ENCODE results near the gene PDYN. TPM values are rescaled to one million over a fixed set of nuclear protein-coding genes. Genes with fewer than 3 reads are reported as not detected.
"Not testable (repeated sequence)": the region's sequence is repeated elsewhere in the genome, so short reads cannot be mapped to it uniquely, and the experiment has no call there.

PDYN gene
- total RNA-seq: not detected in 2 replicates

- no peak for DNase-seq (ENCODE audit: extremely low read depth, low read depth, low spot score)
These were observed at the start of gene PDYN for GRCh38 chr20:1993986-1994385. PDYN (minus strand) TSS chr20:1994058; CDS start chr20:1983084, 10,974 bp downstream.

DNA sequence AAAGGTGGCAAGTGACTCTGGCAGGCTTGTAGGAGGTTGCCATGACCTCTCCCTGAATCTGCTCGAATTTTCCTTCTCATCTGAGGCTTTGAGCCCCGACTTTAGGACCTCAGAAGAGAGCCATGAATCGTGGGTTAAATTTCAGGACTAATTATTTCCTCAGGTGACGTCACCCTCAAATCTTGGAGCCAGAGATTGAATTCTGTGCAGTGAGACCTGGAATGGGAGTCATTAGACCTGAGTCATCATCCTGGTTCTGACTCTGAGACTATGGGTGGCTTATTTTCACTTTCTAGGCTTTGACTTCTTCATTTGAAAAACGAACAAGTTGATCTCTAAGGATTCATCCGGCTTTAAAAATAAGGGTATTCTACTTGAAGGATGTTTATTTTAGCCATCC is 48.5 kb upstream of the PDYN start:
- no peak for DNase-seq (ENCODE audit: extremely low read depth, low read depth, low spot score)

DNA sequence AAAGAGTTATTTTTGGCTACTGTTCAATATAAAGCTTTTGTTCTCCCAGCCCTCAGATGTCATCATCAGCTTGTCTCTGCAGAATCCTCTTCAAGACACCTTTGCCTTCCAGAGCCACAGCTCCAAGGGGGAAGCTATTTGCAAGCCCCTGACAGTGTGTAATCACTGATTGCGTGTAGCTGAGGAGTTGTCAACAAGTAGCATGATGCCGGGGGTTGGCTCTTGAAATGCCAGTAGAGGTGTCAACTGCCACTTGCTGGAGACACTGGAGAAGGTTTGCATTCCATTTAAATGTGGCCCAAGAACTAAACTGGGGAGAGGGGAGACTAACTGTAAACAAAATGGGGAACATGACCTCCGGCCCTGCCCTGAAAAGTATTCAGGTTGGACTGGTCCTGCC is 44.3 kb upstream of the PDYN start:
- no peak for DNase-seq (ENCODE audit: extremely low read depth, low read depth, low spot score)

DNA sequence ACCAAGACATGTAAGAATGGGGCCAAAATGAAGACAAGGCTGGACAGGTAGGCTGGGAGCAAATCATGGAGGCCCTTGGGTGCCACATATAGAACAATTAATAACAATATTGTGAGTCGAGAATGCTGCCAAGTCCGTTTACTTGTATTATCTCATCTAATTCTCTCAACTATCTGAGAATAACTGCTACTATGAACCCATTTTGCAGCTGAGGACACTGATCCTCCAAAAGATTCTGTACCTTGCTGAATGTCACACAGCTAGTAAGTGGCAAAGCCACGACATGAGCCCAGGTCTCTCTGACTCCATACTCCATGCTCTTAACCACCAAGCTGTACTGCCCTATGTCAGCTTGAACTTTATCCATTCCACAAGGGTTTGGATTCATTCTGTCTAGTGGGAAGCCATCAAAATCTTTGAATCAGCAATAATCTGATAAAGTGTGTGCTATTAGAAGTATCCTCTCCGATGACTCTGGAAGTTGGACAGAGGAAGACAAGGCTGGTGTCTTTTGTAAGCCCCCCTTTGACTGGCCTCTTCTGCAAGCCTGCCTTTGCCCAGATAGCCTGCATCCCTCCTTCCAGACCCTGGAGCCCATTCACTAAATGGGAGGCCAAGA is 43.5 kb upstream of the PDYN start:
- DNase-seq (ENCODE audit: extremely low read depth, low read depth, low spot score): no peak

- not testable (repeated sequence) for DNase-seq (ENCODE audit: extremely low read depth, low read depth, low spot score)
These were observed 42.5 kb upstream of the PDYN start for GRCh38 chr20:2036357-2036756.

GRCh38 chr20:2032168-2032567 is 38.3 kb upstream of the PDYN start:
- no peak for DNase-seq (ENCODE audit: extremely low read depth, low read depth, low spot score)

GRCh38 chr20:2026514-2026913 is 32.7 kb upstream of the PDYN start:
- no peak for DNase-seq (ENCODE audit: extremely low read depth, low read depth, low spot score)

- no peak for DNase-seq (ENCODE audit: extremely low read depth, low read depth, low spot score)
These were observed 32.1 kb upstream of the PDYN start for GRCh38 chr20:2026004-2026403.

DNA sequence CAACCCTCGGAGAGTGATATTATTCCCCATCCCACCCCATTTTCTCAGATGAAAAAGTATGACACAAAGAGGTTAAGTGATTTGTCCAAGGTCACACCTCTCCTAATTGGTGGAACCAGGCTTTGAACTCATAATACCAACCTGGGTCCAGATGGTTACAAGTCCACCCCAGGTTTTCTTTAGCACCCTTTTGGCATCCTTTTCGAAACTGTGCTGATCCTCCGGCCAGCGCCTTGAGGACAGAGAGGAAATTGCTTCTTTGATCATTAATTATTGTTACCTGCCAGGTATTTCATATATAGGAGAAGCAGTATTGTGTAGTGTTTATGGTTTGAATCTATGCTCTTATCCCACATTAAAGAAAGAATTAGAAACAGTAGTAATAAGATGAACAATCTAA is 29.3 kb upstream of the PDYN start:
- DNase-seq (ENCODE audit: extremely low read depth, low read depth, low spot score): no peak

GRCh38 chr20:2022163-2022562 is 28.3 kb upstream of the PDYN start:
- DNase-seq (ENCODE audit: extremely low read depth, low read depth, low spot score): no peak

DNA sequence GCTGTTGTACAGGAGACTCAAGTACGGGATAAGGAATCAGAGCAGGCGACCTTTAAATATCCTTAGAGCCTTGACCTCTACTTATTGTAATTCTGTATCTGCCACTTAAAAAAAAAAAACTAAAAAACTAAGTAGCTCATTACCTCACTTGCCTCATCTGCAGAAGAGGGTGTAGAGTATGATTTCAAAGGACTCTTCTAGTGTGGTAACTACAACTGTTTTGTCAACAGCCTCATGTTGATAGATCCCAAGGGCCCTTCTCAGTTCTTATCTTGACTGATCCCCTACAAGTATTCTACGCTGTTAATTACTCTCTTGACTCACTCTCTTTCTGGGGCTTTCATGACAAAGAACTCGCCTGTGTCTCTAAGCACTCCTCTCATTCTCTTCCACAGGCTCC is 16.7 kb upstream of the PDYN start:
- no peak for DNase-seq (ENCODE audit: extremely low read depth, low read depth, low spot score)

DNA sequence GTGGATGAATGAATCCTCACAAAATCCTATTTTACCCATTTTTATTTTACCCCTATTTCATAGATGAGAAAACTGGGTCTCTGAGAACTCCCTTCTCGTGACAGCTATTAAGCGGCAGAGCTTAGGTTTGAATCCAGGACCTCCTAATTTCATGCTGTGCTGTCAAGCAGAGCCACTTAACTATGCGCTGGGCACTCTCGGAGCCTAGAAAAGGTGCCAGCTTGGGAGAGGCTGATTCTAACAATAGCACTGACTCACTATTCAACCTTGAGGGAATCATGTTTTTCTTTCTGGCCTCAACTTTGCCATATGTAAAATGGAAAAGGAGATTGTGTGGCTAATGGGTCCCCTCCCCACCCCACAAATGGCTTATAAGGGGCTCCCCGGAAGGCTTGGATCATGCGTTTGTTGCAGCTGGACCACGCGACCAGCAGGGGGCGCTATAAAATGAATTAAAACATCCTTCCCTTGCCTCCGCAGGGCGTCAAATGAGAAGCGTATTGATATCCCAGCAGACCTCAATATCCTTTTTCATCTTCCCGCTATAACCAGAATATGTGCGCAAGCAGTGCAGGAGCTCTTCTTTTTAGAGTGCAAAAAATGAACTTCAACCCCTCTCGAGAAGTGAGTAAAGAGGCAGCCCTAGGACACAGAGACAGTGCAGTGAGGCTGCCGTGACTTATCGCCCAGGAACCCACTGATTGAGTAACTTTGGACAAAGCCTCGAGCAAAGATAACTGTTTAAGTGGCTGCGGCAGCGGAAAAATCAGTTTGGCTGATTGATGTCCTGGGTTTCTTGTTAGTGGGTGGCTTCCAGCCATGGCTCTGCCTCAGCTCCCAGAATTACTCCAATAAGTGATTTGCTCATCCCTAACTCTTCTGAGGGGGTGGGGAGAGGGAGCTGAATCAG is 12.8 kb upstream of the PDYN start:
- no peak for DNase-seq (ENCODE audit: extremely low read depth, low read depth, low spot score)

DNA sequence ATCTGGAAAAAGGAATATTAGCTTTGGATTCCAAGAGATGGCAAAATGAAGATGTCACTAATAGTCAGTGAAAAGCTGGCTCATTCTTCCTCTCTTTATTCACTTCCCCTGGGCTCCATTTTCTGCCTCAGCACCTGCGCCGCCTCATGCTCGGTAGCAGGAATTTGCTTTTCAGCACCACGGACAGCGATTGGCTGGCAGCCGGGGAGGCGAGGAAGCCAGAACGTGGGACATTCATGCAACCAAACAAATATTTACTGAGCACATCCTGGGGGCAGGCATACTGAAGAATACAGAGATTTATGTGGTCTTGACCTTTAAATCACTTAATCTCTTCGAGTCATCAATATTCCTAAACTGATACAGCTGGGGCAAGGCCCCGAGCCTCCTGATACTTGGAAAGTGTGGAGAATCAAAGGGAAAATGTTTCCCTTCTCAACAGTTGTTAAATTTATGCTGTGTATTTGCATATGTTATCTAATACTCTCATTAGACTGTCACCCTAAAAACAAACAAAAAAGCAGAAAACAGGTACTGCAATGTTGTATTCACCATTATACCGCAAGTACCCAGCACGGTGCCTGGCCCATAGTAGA is 12.1 kb upstream of the PDYN start:
- peak; percentile 12 for DNase-seq (ENCODE audit: extremely low read depth, low read depth, low spot score)

DNA sequence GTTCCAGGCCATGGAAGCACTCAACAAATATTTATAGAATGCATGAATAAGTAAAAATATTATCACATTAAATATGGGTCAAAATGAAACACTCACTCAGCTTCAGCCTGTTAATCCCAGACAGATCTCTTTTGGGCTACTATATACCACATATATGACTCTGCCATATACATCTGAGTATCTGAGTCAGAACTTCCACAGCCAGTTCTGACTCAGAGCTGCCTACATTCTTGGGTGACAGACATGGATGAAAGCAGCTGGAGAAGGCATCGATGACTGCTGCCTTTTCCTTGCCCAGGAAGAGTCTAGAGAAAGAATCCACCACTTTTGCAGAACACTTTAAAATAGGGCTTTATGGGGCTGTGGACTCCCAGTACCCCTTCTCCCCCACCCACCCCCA is 11.5 kb upstream of the PDYN start:
- no peak for DNase-seq (ENCODE audit: extremely low read depth, low read depth, low spot score)

GRCh38 chr20:2004171-2004570 is 10.3 kb upstream of the PDYN start:
- no peak for DNase-seq (ENCODE audit: extremely low read depth, low read depth, low spot score)

DNA sequence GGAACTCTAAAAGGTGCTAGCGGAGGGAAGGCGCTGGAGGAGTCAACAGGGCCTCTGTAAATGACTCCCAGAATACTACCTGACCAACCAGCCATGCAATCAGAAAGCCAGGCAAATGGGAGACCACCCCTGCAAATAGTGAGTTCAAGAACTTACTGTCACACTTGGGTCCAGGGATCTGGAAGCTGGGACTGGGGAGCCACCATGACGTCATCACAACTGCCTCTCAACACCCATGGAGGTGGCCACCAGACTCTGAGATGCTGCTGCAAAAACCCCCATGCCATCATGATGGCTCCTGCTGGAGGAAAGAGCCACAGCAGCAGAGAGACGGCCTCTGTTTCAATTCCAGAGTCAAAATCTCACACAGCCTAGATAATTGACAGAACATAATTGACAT is 8.5 kb upstream of the PDYN start:
- DNase-seq (ENCODE audit: extremely low read depth, low read depth, low spot score): no peak

GRCh38 chr20:2001119-2001518 is 7.3 kb upstream of the PDYN start:
- no peak for DNase-seq (ENCODE audit: extremely low read depth, low read depth, low spot score)

- DNase-seq (ENCODE audit: extremely low read depth, low read depth, low spot score): no peak
These were observed 6.4 kb upstream of the PDYN start for GRCh38 chr20:2000285-2000684.

DNA sequence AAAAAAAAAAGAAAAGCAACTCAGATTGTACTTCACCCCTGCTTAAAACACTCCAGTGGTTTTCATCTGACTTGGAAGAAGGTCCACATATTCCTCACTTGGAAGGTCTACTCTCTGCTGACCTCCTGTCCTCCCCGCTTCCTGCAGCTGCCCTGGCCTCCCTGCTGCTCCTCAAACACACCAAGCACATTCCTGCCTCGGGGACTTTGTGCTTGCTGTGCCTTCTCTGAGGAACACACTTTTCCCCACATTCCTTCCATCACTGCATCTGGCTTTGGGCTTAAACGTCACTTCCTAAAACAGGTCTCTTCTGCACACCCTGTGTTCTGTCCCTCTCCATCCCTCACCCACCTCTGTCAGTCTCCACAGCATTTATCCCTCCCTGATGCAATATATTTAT is 4.9 kb upstream of the PDYN start:
- no peak for DNase-seq (ENCODE audit: extremely low read depth, low read depth, low spot score)

DNA sequence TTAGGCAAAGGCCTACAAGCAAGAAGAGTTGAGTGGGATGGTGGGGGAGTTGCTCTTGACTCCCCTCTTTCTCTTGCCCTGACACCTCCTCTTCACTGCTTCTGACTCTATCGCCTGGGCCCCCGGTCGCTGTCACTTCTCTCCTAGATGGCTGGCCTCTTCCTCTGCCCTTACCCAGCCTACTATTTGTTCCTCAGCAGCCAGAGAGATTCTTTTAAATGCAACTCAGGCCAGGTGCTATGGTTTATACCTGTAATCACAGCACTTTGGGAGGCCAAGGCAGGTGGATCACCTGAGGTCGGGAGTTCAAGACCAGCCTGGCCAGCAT is 4.3 kb upstream of the PDYN start:
- no peak for DNase-seq (ENCODE audit: extremely low read depth, low read depth, low spot score)

- DNase-seq (ENCODE audit: extremely low read depth, low read depth, low spot score): no peak
These were observed 3.8 kb upstream of the PDYN start for GRCh38 chr20:1997483-1998192.

Measured in glomerular endothelial cell (primary cell).